Measurements from ENCODE around the gene MRTFB.

The MRTFB gene

DNA sequence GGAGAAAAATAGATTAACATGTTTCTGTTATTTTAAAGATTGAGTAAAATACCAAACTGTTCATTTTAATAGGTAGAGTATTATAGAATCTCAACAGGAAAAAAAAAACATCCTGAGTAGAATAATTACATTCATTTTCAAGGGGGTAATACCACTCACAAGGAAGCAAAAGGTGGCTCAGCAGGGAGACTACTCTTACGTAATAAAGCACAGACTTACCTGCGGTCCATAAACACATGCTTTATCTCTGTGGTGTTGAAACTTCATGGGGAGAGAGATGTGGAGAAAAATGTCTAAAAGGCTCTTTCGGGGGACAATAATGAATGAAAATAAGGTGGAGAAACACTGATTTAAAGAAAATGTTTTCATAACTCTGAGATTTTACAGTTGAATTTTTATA lies 171.7 kb downstream of the MRTFB start:
- Histone ChIP-seq H2AFZ (ENCODE audit: low read length) (no peak overlapping the region), H3K27me3 (replicated peaks; ENCODE audit: insufficient read depth, low read length) (no peaks in the 10 kb centered on the region), H3K4me3 (ENCODE audit: low read length) (no peak overlapping the region), H3F3A (ENCODE audit: insufficient read depth, low read length) (no peaks in the 10 kb centered on the region), H3K4me2 (ENCODE audit: low read depth, low read length) (no peak overlapping the region), H3K27ac (ENCODE audit: low read length) (no peak overlapping the region), H3K4me1 (ENCODE audit: low read length) (no peaks in the 10 kb centered on the region), H3K9me2 (replicated peaks; ENCODE audit: insufficient read depth, low read length) (no peaks in the 10 kb centered on the region), H3K79me2 (ENCODE audit: low read length) (no peaks in the 10 kb centered on the region), H3K9ac (ENCODE audit: low read length) (no peak overlapping the region), H4K20me1 (ENCODE audit: insufficient read depth, low read length) (no peaks in the 10 kb centered on the region), H3K36me3 (replicated peaks; ENCODE audit: insufficient read depth, low read length) (no peaks in the 10 kb centered on the region), H3K9me3 (replicated peaks; ENCODE audit: insufficient read depth, low read length) (no peaks in the 10 kb centered on the region)
- no peak for TF ChIP-seq EZH2 (optimal IDR thresholded peaks at IDR 0.05; ENCODE audit: low read depth, low read length)
- TF ChIP-seq, protein P1, sequence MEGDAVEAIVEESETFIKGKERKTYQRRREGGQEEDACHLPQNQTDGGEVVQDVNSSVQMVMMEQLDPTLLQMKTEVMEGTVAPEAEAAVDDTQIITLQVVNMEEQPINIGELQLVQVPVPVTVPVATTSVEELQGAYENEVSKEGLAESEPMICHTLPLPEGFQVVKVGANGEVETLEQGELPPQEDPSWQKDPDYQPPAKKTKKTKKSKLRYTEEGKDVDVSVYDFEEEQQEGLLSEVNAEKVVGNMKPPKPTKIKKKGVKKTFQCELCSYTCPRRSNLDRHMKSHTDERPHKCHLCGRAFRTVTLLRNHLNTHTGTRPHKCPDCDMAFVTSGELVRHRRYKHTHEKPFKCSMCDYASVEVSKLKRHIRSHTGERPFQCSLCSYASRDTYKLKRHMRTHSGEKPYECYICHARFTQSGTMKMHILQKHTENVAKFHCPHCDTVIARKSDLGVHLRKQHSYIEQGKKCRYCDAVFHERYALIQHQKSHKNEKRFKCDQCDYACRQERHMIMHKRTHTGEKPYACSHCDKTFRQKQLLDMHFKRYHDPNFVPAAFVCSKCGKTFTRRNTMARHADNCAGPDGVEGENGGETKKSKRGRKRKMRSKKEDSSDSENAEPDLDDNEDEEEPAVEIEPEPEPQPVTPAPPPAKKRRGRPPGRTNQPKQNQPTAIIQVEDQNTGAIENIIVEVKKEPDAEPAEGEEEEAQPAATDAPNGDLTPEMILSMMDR (IDR thresholded peaks at IDR 0.05; ENCODE audit: low read length) = no peak
- no peak for TF ChIP-seq EZH2phosphoT487 (IDR thresholded peaks at IDR 0.05; ENCODE audit: low read length)
- DNase-seq = no peak

GRCh38 chr16:14244196-14245010 lies 173.3 kb downstream of the MRTFB start:
- no peaks in the 10 kb centered on the region for H4K20me1 ChIP-seq (ENCODE audit: insufficient read depth, low read length)
- no peak overlapping the region for H2AFZ ChIP-seq (ENCODE audit: low read length)
- H3K4me3 ChIP-seq (ENCODE audit: low read length) = no peak overlapping the region
- H3K4me2 ChIP-seq (ENCODE audit: low read depth, low read length) = no peak overlapping the region
- H3K9me3 ChIP-seq (replicated peaks; ENCODE audit: insufficient read depth, low read length) = no peaks in the 10 kb centered on the region
- H3K4me1 ChIP-seq (ENCODE audit: low read length) = no peaks in the 10 kb centered on the region
- TF ChIP-seq EZH2phosphoT487 (IDR thresholded peaks at IDR 0.05; ENCODE audit: low read length) = no peak
- H3F3A ChIP-seq (ENCODE audit: insufficient read depth, low read length) = no peaks in the 10 kb centered on the region
- no peak overlapping the region for H3K9ac ChIP-seq (ENCODE audit: low read length)
- no peaks in the 10 kb centered on the region for H3K79me2 ChIP-seq (ENCODE audit: low read length)
- H3K36me3 ChIP-seq (replicated peaks; ENCODE audit: insufficient read depth, low read length) = no peaks in the 10 kb centered on the region
- no peak overlapping the region for H3K27ac ChIP-seq (ENCODE audit: low read length)
- no peaks in the 10 kb centered on the region for H3K27me3 ChIP-seq (replicated peaks; ENCODE audit: insufficient read depth, low read length)
- no peak for DNase-seq
- no peaks in the 10 kb centered on the region for H3K9me2 ChIP-seq (replicated peaks; ENCODE audit: insufficient read depth, low read length)

GRCh38 chr16:14248791-14249190 lies 177.7 kb downstream of the MRTFB start:
- Histone ChIP-seq H3K9me2 (replicated peaks; ENCODE audit: insufficient read depth, low read length) (no peaks in the 10 kb centered on the region), H3F3A (ENCODE audit: insufficient read depth, low read length) (no peaks in the 10 kb centered on the region), H3K4me2 (ENCODE audit: low read depth, low read length) (no peak overlapping the region), H3K9me3 (replicated peaks; ENCODE audit: insufficient read depth, low read length) (no peaks in the 10 kb centered on the region), H4K20me1 (ENCODE audit: insufficient read depth, low read length) (no peaks in the 10 kb centered on the region), H3K27me3 (replicated peaks; ENCODE audit: insufficient read depth, low read length) (no peaks in the 10 kb centered on the region), H3K79me2 (ENCODE audit: low read length) (no peaks in the 10 kb centered on the region), H2AFZ (ENCODE audit: low read length) (no peak overlapping the region), H3K36me3 (replicated peaks; ENCODE audit: insufficient read depth, low read length) (no peaks in the 10 kb centered on the region), H3K27ac (ENCODE audit: low read length) (no peak overlapping the region), H3K4me1 (ENCODE audit: low read length) (no peaks in the 10 kb centered on the region), H3K4me3 (ENCODE audit: low read length) (no peak overlapping the region), H3K9ac (ENCODE audit: low read length) (no peak overlapping the region)
- TF ChIP-seq EZH2phosphoT487 (IDR thresholded peaks at IDR 0.05; ENCODE audit: low read length) (no peak), EZH2 (optimal IDR thresholded peaks at IDR 0.05; ENCODE audit: low read depth, low read length) (no peak)
- TF ChIP-seq, protein P1 (IDR thresholded peaks at IDR 0.05; ENCODE audit: low read length) = no peak
- no peak for DNase-seq
